Measurements from ENCODE around the gene CSTF1.

DNA sequence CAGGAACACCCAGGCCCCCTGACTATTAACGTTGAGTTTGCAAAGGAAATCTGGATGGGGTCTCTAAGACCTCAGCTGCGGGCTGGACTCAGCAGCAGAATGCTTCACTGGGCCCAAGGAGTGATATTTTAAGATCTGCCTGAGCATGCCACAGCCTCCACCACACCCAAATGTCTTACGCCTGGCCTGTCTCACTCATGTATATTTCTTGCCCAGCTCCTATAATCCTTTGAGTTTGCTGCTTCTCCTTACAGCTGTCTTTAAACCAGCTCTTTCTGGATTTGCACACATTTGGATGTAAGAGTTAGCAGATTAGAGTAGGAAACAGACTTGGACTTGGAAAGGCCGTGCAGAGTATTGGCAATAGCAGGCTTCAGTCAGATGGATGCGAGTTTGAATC lies 36.0 kb downstream of the CSTF1 start:
- TF ChIP-seq, protein P1, sequence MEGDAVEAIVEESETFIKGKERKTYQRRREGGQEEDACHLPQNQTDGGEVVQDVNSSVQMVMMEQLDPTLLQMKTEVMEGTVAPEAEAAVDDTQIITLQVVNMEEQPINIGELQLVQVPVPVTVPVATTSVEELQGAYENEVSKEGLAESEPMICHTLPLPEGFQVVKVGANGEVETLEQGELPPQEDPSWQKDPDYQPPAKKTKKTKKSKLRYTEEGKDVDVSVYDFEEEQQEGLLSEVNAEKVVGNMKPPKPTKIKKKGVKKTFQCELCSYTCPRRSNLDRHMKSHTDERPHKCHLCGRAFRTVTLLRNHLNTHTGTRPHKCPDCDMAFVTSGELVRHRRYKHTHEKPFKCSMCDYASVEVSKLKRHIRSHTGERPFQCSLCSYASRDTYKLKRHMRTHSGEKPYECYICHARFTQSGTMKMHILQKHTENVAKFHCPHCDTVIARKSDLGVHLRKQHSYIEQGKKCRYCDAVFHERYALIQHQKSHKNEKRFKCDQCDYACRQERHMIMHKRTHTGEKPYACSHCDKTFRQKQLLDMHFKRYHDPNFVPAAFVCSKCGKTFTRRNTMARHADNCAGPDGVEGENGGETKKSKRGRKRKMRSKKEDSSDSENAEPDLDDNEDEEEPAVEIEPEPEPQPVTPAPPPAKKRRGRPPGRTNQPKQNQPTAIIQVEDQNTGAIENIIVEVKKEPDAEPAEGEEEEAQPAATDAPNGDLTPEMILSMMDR (IDR thresholded peaks at IDR 0.05), result no peak
- TF ChIP-seq EP300 (IDR thresholded peaks at IDR 0.05), result no peak
- no peak for TF ChIP-seq POLR2A (IDR thresholded peaks at IDR 0.05)
- TF ChIP-seq POLR2AphosphoS5 (IDR thresholded peaks at IDR 0.05), result no peak

Data from suprapubic skin (tissue), 4 donors.